ENCODE data around the gene ECHDC3.
"Not testable (repeated sequence)": the region's sequence is repeated elsewhere in the genome, so short reads cannot be mapped to it uniquely, and the experiment has no call there.

ECHDC3 gene, protein sequence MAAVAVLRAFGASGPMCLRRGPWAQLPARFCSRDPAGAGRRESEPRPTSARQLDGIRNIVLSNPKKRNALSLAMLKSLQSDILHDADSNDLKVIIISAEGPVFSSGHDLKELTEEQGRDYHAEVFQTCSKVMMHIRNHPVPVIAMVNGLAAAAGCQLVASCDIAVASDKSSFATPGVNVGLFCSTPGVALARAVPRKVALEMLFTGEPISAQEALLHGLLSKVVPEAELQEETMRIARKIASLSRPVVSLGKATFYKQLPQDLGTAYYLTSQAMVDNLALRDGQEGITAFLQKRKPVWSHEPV

DNA sequence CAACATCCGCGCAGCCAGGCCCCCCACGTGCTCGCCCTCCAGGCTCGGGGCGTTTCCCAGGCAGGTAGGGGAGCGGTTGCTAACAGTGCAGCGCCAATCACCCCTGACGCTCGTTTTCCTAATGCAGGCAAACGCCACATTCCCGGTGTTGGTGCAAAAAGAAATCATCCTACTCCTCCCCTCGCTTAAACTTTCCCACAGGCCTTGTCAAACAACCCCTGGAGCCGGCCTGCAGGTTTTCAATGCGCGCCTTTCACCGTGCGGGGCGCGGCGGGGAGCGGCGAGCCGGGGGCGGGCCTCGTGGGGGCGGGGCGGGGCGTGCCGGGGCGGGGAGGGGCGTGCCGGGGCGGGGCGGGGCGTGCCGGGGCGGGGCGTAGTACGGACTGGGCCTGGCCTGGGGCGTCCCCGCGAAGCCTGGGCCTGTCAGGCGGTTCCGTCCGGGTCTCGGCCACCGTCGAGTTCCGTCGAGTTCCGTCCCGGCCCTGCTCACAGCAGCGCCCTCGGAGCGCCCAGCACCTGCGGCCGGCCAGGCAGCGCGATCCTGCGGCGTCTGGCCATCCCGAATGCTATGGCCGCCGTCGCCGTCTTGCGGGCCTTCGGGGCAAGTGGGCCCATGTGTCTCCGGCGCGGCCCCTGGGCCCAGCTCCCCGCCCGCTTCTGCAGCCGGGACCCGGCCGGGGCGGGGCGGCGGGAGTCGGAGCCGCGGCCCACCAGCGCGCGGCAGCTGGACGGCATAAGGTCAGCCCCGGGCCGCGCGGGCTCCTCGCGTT is at the start of gene ECHDC3:
Gene ECHDC3, plus strand, starts transcription at position 374 of the 770 bp plus-strand sequence. Its CDS starts 195 bp downstream, at position 569.
- DNase-seq (ENCODE audit: low read depth in 2 of 2), result peak; percentile 21 to 25

DNA sequence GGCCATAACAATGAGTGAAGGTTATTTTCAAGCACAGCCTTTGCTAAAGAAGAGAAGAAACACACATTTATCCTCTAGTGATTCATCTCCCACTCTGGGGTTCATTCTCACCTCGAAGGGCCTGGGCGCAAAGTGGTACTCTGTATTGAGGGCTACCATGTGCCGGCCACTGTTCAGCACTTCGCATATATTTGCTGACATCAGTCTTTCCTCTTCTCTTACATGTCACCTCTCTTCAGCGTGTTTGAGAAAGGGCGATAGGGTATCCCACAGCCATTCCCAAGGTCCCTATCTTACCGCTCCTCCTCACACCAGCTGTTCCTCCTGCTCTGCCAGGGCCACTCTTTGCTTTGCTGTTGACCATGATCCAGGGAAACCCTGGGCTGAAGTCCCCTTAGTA is 48.8 kb upstream of the ECHDC3 start:
- DNase-seq (ENCODE audit: low read depth in 2 of 2), result no peak

DNA sequence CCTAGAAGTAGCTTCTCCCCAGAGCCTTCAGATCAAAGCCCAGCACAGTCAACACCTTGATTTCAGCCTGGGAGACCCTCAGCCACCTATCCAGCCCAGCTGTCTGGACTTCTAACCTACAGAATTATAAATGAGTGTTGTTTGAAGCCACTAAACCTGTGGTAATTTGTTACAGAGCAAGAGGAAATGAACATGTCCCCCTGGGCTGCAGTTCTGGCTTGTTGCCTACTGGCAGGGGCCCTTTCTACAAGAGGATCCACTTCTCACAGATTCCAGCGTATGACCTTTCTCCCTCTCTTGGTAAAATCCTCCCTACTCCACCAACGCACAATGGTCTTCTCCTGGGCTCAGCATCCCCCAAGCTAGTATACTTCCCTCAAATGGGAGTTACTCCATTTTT is 46.4 kb upstream of the ECHDC3 start:
- DNase-seq (ENCODE audit: low read depth in 2 of 2), result no peak

DNA sequence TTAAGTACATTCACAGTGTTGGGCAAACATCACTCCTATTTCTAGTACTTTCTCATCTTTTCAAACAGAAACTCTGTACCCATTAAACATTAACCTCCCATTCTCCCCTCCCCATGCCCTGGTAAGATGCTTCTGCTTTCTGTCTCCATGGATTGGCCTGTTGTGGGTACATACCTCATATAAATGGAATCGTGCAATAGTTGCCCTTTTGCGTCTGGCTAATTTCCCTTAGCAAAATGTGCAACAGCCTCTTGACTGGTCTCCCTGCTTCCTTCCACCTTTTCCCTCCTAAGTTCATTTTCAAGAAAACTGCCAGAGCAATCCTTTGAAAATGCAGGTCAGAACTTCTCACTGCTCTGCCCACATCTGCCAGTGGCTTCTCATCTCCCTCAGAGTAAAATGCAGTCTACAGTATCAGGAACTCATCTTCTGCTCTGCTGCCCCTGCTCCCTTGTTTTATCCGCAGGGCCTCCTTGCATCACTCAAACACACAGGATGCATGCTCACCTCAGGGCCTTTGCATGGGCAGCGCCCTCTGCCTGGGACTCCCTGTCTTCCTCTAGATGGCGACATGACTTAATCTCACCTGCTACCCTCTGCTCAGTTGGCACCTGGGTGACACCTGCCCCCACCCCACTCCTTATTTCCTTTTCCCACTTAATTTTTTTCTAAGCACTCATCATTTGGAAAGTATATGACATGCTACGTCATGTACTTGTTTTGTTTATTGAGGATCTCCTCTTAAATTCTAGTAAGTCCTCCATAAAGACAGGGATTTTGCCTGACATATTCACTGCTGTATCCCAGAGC is 44.3 kb upstream of the ECHDC3 start:
- no peak for DNase-seq (ENCODE audit: low read depth in 2 of 2)

DNA sequence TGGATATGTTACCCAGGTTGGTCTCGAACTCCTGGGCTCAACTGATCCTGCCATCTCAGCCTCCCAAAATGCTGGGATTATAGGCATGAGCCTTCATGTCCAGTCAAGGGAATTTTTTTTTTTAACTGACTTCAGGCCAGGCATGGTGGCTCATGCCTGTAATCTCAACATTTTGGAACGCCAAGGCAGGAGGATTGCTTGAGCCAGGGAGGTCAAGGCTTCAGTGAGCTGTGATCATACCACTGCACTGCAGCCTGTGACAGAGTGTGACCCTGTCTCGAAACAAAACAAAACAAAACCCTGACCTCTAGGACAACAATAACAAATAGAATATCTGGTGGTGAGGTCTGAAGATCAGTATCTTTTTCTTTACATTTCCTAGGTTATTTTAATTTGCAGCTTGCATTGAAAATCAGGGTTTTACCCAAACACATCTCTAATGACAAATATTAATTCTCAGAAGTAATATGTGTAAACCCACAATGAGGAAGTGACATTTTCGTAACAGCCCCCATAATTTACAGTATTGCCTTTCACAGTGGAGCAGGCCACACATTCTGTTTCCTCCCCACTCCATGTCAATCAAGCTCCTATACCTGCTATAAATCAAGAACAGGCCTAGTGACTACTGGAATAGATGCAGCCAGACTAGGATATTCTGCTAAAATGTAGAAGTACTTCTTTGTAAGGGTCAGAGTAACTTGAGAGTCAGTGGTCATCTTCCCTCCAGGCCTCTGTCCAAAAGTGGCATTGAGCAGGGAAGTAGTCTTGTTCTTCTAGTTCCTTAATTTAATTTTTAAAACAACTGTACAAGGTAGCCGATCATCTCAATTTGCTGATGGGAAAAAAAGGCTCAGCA is 43.3 kb upstream of the ECHDC3 start:
- no peak for DNase-seq (ENCODE audit: low read depth in 2 of 2)

DNA sequence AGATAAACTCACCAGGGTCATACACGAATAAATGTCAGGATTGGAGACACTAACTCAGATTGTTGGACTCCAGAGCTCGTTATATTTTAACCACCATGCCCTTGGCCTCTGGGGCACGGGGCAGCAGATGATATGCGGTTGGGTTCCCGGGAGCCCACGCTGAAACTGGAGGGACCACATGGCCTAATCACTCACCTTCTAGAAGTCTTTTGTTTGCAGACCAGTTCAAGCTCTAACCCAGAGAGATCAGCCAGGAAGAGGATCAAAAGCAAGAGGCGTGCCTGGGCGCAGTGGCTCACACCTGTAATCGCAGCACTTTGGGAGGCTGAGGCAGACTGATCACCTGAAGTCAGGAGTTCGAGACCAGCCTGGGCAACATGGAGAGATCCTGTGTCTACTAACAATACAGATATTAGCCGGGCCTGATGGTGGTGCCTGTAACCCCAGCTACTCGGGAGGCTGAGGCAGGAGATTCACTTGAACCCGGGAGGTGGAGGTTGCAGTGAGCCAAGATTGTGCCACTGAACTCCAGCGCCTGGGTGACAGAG is 42.6 kb upstream of the ECHDC3 start:
- DNase-seq (ENCODE audit: low read depth in 2 of 2), result no peak

DNA sequence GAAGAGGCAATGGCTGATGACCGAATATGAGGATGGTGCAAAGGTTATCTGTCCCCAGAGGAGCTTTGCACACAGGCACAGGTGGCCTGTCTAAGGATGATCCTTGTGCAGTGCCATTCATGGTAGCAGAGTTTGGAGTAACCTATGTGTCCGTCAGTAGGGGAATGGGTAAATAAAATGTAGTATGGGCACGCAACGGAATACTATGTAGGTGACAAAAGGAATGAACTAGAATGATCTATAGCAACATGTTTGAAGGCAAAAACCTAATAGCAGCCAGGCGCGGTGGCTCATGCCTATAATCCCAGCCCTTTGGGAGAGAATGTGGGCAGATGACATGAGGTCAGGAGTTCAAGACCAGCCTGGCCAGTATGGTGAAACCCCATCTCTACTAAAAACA is 41.6 kb upstream of the ECHDC3 start:
- no peak for DNase-seq (ENCODE audit: low read depth in 2 of 2)

DNA sequence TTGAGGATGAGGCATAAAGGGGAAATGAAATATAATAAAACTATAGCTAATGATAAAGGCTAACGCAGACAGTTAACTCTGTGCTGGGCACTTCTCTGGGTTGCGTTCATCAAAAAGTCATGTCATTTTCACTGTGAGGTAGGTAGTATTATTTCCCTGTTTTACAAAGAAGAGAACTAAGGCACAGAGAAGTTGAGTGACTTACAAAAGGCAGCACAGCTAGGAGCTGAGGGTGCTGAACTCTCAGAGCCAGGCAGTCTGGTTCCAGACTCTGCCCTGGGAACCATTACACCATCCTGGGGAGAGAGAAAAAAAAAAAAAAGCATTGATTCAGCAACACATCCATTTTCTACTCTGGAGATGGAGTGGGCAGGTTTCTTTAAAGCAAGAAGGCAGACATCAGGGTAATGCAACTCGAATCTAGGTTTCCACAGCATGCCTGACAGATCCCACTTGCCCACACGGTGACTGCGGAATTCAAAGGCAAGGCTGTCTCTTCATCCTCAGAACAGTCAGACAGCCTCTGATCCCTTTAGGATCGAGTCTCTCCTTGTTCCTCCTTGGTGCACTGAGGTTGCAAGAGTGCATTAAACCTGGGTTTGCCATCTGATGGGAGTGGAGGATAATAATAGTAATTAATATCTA is 40.6 kb upstream of the ECHDC3 start:
- DNase-seq (ENCODE audit: low read depth in 2 of 2), result no peak

DNA sequence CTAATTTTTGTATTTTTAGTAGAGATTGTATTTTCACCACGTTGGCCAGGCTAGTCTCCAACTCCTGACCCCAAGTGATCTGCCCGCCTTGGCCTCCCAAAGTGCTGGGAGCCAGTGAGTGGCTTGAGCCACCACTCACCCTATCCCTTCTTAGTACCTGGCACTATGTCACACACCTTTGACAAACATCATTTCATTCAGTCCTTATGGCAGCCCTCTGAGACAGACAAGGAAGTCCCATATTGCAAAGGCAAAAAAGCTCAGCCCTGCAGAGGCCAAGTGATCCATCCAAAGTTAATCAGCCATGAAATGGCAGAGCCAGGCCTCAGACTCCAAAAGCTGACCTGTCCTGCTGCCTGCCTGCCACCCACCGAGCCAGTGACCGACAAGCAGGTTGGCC is 39.9 kb upstream of the ECHDC3 start:
- DNase-seq (ENCODE audit: low read depth in 2 of 2), result no peak

DNA sequence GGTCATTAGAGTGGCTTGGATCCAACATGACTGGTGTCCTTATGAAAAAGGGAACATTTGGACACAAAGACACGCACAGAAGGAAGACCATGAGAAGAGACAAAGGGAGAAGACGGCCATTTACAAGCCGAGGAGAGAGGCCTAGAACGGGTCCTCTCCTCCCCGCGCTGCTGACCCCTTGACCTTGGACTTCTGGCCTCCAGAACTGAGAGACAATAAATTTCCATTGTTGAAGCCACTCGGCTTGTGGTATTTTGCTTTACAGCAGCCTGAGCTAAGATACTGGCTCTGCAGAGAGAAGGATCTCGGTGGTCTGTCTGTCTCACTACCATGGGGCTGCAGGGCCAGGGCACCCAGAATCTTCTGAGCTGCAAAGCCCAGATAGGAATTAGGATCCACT is 38.1 kb upstream of the ECHDC3 start:
- DNase-seq (ENCODE audit: low read depth in 2 of 2), result no peak

DNA sequence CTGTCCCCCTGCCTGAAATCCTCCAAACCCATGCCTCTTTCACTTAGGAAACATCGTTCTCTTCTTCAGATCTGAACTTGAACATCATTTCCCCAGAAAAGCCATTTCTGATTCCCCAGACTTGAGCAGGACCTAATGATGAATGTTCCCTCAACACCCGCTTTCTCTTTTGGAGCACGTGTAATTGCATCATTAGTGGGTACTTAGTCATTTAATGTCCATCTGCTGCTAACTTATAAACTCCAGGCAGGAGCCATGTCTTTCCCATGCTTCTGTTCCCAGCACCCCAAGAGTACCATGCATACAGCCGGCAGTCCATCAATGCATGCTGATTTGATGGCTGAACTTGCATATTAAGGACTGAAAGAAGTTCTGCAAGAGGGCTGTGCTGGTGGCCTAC is 36.5 kb upstream of the ECHDC3 start:
- no peak for DNase-seq (ENCODE audit: low read depth in 2 of 2)

DNA sequence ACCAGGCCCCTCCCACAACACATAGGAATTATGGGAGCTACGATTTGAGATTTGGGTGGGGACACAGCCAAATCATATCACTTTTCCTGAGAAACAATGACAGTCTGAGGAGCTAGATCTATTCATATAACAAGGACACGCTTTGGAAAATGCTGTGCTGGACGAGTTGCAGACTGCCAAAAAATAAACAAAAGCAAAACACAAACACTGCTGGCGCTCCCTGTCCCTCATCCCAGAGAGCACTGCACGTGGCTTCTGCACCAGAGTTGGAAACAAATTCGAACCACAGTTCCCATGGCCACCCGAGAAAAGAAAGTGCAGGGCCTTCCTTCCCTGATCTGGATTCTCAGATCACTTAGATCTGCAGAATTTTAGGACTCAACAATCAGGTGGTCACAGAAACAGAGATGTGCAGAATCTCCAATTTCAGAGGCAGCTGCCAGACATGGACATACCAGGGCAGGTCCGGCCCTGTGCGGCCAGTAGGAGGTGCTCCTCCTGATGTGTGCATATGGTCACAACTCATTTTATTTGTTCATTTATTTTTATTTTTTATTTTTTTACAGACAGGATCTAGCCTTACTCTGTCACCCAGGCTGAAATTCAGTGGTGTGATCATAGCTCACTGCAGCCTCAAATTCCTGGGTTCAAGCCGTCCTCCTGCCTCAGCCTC is 35.2 kb upstream of the ECHDC3 start:
- DNase-seq (ENCODE audit: low read depth in 2 of 2), result no peak

DNA sequence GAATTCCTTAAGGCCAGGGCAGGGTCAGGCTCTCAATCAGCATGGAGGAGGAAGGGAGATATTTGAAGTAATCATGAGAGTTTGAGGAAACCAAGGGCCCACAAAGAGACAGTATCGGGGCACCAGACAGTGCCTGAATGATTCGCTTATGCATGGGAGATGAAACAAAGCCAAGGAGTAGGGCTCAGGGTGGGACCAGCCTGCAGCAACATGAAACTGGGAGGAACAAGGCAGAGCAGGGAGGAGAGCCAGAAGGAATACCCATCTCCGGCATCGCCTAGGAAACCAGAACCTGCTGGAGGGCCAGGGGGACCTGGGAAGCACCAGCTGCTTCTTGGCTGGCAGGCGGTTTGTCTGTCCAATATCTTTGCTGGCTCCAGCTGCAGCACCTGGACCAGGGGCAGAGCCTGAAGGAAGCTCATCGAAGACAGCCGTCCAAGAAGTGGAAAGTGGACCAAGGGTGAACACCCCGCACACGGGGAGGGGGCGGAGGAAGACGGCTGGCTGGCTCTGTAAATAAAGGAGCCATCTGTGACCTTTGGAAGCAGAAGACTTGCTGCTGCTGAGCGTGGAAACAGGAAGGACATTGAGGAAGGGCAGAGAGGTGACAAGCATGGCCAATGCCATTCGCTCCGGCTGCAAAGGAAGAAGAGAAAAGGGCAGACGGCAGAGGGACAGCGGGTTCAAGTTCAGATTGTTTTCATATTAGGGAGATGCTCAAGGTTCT is 34.4 kb upstream of the ECHDC3 start:
- DNase-seq (ENCODE audit: low read depth in 2 of 2), result no peak

DNA sequence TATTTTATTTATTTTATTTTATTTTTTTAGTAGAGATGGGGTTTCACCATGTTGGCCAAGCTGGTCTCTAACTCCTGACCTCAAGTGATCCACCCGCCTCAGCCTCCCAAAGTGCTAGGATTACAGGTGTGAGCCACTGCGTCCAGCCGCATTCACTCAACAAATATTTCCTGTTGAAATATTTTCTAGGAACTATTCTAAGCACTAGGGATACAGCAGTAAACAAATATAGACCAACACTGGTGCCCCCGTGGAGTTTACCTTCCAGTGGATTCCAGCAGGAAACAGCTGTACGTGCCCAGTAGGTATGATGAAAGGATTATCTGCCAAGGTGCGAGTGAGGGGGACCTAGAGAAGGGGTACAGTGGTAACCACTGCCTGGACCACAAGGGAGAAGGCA is 33.4 kb upstream of the ECHDC3 start:
- DNase-seq (ENCODE audit: low read depth in 2 of 2), result not testable (repeated sequence)

DNA sequence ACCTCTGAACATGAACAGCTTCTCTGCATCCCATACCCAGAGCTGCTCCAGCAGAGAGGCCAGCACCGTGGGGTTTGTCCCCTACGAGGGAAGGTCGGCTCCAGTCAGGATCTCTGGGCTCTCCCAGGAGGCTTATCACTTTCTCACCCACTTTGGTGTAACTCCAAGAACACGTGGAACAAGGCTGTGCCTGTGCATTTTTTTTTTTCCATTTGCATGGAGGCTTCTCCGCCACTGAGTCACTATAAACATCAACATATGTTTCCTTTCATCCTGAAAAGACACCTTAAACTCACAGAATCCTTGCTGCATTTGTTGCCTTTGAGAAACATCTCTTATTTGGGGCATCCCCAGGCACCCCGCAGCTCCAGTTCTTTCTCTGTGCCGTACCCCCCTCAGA is 29.4 kb upstream of the ECHDC3 start:
- no peak for DNase-seq (ENCODE audit: low read depth in 2 of 2)

DNA sequence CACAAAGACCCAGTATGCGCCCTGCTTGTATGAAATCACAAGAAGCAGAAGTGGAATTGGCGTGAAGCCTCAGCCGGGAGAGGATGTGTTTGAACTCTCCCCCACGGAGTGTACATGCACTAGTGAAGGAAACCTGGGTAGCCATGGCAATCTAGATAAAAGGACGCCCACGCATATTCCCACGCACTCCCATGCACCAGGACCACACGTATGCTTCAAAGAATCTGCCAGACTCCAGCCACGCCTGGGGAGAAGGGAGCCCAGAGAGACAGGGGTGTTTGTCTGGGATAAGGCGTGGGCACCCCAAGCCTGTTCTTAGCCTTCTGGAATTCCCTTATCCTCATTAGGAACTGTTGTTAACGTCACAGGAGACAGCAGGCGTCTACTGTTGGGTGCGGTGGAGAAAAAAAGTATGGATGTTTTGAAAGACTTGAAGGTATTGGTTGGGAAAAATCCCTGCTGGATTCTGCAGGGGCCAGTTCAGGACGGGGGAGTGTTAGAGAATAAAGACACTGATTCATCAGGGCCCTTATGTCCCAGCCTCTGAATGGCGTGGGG is 28.9 kb upstream of the ECHDC3 start:
- no peak for DNase-seq (ENCODE audit: low read depth in 2 of 2)

DNA sequence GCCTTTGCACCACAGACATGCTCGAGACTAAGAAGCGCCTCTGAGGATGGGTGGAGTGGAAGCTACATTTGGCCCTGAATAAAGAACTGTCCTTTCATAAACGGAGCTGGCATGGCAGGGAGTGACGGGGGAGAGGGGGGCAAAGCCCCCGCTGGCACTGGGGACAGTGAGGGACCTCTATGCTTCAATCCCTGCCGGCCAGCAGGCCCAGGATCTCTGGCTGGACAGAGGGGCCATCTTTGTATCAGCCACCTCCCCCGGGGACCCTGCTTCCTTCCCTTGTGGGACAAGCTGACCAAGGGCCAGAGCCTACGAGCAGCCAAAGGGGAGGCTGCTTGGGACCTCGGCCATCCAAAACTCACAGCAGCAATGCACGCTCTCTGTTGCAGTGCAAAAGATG is 28.2 kb upstream of the ECHDC3 start:
- DNase-seq (ENCODE audit: low read depth in 2 of 2), result no peak

DNA sequence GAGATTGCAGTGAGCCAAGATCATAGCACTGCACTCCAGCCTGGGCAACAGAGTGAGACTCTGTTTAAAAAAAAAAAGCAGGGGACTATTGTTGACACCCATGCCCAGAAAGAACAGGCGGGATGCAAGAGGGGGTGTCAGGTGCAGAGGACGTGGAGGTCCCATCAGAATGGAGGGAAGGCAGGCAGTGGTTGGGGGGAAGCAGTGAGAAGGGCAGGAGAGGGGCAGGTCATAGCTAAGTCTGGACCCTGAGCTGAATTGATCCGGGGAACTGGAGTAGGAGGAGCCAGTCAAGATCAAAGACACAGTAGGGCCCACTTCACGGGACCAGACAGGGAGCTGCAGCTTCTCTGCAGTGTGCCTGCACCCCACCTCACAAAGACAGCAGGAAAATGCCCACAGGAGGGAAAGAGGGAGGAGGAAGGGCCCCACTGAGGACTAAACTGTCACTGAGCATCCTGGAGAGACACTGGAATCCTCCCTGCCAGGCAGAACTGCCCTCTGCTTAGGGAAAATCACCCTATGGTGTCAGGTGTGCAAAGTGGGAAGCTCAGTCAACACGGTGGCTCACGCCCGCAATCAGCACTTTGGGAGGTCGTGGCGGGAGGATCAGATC is 27.3 kb upstream of the ECHDC3 start:
- DNase-seq (ENCODE audit: low read depth in 2 of 2), result no peak
